Uterus (tissue), 4 donors: ENCODE results near the gene CST5. TPM values are rescaled to one million over a fixed set of nuclear protein-coding genes. Genes with fewer than 3 reads are reported as not detected.
"Not testable (repeated sequence)": the region's sequence is repeated elsewhere in the genome, so short reads cannot be mapped to it uniquely, and the experiment has no call there.

Experiments used
- DNase-seq, 2 donors: peaks; one replicate each; pipeline ENCODE4 v3.0.0-alpha.2; 2019 to 2020
- H3K27ac ChIP-seq, 2 donors: fragments of 200-600 bp; sonication (generic); 1 replicate in 1 of 2; 2 replicates in 1 of 2; pipeline ENCODE4 v1.5.1; 2016 to 2018
- H3K27me3 ChIP-seq, 2 donors: fragments of 200-600 bp; sonication (generic); one replicate each; pipeline ENCODE4 v1.5.1; 2018 to 2019; ENCODE audit warnings: control low read depth in 1 of 2
- H3K36me3 ChIP-seq, 2 donors: fragments of 200-600 bp; sonication (generic); one replicate each; pipeline ENCODE4 v1.5.1; 2019; ENCODE audit warnings: control low read depth in 1 of 2
- H3K4me1 ChIP-seq, 2 donors: fragments of 200-600 bp; sonication (generic); one replicate each; pipeline ENCODE4 v1.5.1; 2018 to 2019; ENCODE audit warnings: control low read depth in 1 of 2
- H3K4me3 ChIP-seq, 2 donors: fragments of 200-600 bp; sonication (generic); 1 replicate in 1 of 2; 2 replicates in 1 of 2; pipeline ENCODE4 v1.5.1; 2018 to 2019; ENCODE audit warnings: mild to moderate bottlenecking in 1 of 2
- H3K9me3 ChIP-seq, 2 donors: fragments of 200-600 bp; sonication (generic); one replicate each; pipeline ENCODE4 v1.5.1; 2019; ENCODE audit warnings: control low read depth in 1 of 2
- POLR2A ChIP-seq, 2 donors: fragments of 450-650 bp; IDR thresholded peaks; one replicate each; pipeline ENCODE4 v1.6.1; 2016; ENCODE audit warnings: antibody characterized with exemption in 2 of 2, mild to moderate bottlenecking in 1 of 2, moderate library complexity in 1 of 2
- intact Hi-C: fragments of 100-400 bp; cut with DNase I; formaldehyde crosslinking; loops from one replicate; pipeline ENCODE4 v1.15.1; 2023; ENCODE audit warnings: low total_unique reads
- total RNA-seq, 4 donors: library from RNA; depleted of rRNA in 3 of 4; stranded (reverse); fragments of >200 nt in 3 of 4; gene quantifications; one replicate each; pipeline versions ENCODE4 v1.1.0 to v1.2.4, GENCODE V29; 2014 to 2023
- TF ChIP-seq, protein P1 (sequence below), 4 experiments: fragments of 200-600 bp in 2 of 4; fragments of 450-650 bp in 2 of 4; sonication (generic) in 2 of 4; IDR thresholded peaks; one replicate each; pipeline ENCODE4 v1.5.1; 2016 to 2019; ENCODE audit warnings: antibody characterized with exemption in 4 of 4, mild to moderate bottlenecking in 2 of 4, moderate library complexity in 1 of 4
- donor health status: DM: yes; HTN: yes; CAD: no.

CST5 gene
- total RNA-seq, 4 donors from 2014 or later, result not detected

- no peak overlapping the region for H3K27ac ChIP-seq
Observed at GRCh38 chr20:23868321-23868720, 11.2 kb downstream of the CST5 start.

DNA sequence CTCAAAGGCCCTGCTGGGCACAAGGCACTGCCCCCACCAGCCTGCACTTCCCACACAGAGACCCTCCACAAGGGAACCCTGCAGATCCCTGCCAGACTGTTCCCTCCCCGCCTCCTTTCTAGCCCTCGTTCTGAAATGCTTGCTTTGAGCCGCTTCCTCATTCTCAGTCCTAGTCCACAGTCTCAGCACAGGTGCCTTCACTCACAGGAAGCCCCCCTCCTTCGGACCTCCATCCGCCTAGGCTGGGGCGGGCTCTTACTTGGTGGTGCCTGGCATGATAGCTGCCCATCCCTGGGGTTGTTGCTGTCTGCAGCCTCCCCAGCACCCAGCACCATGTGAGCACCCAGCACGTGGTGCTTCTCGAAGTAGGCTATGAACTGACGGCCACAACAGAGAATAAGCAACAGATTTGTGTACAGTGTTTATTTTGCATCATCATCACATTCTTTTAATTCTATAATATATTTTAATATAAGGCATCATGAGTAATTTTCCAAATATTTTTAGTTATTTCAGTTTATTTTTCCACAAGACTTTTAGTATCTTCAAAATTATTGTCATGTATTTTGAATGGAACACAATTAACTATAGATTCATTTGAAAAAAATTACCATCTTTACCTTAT lies 12.3 kb downstream of the CST5 start:
- no peaks in the 10 kb centered on the region for H3K9me3 ChIP-seq
- H3K4me3 ChIP-seq, result no peak overlapping the region
- H3K27me3 ChIP-seq, result no peaks in the 10 kb centered on the region
- TF ChIP-seq, protein P1, sequence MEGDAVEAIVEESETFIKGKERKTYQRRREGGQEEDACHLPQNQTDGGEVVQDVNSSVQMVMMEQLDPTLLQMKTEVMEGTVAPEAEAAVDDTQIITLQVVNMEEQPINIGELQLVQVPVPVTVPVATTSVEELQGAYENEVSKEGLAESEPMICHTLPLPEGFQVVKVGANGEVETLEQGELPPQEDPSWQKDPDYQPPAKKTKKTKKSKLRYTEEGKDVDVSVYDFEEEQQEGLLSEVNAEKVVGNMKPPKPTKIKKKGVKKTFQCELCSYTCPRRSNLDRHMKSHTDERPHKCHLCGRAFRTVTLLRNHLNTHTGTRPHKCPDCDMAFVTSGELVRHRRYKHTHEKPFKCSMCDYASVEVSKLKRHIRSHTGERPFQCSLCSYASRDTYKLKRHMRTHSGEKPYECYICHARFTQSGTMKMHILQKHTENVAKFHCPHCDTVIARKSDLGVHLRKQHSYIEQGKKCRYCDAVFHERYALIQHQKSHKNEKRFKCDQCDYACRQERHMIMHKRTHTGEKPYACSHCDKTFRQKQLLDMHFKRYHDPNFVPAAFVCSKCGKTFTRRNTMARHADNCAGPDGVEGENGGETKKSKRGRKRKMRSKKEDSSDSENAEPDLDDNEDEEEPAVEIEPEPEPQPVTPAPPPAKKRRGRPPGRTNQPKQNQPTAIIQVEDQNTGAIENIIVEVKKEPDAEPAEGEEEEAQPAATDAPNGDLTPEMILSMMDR (IDR thresholded peaks at IDR 0.05), result no peak
- TF ChIP-seq POLR2A (IDR thresholded peaks at IDR 0.05), result no peak
- intact Hi-C loops, result no loop called here
- no peaks in the 10 kb centered on the region for H3K36me3 ChIP-seq
- DNase-seq, result no peak
- H3K4me1 ChIP-seq, result no peaks in the 10 kb centered on the region
- no peak overlapping the region for H3K27ac ChIP-seq

More at GRCh38 chr20:23868321-23868720, 11.2 kb downstream of the CST5 start:
- intact Hi-C loops, result no loop called here
- DNase-seq, result no peak
- Histone ChIP-seq H3K9me3 (no peaks in the 10 kb centered on the region), H3K36me3 (no peaks in the 10 kb centered on the region), H3K4me3 (no peak overlapping the region), H3K4me1 (no peaks in the 10 kb centered on the region), H3K27me3 (no peaks in the 10 kb centered on the region)
- no peak for TF ChIP-seq POLR2A (IDR thresholded peaks at IDR 0.05)
- TF ChIP-seq, protein P1 (IDR thresholded peaks at IDR 0.05), result no peak

- H3K4me1 ChIP-seq, H3K9me3 ChIP-seq, H3K4me3 ChIP-seq, H3K27me3 ChIP-seq, intact Hi-C loops, DNase-seq, H3K27ac ChIP-seq, H3K36me3 ChIP-seq: not testable (repeated sequence)
Observed at GRCh38 chr20:23860771-23861170, 18.8 kb downstream of the CST5 start.

- Histone ChIP-seq H3K27me3 (no peaks in the 10 kb centered on the region), H3K4me1 (no peaks in the 10 kb centered on the region), H3K4me3 (no peak overlapping the region), H3K9me3 (no peaks in the 10 kb centered on the region), H3K36me3 (no peaks in the 10 kb centered on the region), H3K27ac (no peak overlapping the region)
- DNase-seq, result no peak
- TF ChIP-seq POLR2A (IDR thresholded peaks at IDR 0.05), result no peak
- TF ChIP-seq, protein P1 (IDR thresholded peaks at IDR 0.05), result no peak
- intact Hi-C loops, result no loop called here
Observed at GRCh38 chr20:23857962-23858595, 21.5 kb downstream of the CST5 start.

DNA sequence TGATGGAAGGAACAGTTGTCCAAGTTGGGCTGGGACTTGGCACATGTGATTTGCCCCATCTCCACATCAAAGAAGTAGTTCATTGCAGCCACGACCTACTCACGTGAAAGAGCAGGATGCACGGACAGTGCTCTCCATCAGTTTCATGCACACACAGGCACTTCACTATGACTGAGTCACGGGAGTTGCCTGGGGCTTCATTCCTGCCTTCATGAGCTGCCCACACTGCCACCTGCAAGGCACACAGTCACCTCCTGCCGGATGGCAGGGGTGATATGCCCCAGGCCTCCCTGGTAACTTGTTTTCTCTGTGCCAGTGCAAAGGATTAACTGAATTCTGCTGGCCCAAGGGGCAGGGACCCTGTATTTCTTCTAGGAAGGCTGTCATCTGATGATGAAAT lies 22.8 kb downstream of the CST5 start:
- intact Hi-C loops, result no loop called here
- DNase-seq, result no peak
- no peaks in the 10 kb centered on the region for H3K36me3 ChIP-seq
- H3K9me3 ChIP-seq, result no peaks in the 10 kb centered on the region
- H3K4me3 ChIP-seq, result no peak overlapping the region
- H3K4me1 ChIP-seq, result no peaks in the 10 kb centered on the region
- no peak overlapping the region for H3K27ac ChIP-seq
- no peak for TF ChIP-seq POLR2A (IDR thresholded peaks at IDR 0.05)
- TF ChIP-seq, protein P1 (IDR thresholded peaks at IDR 0.05), result no peak
- no peaks in the 10 kb centered on the region for H3K27me3 ChIP-seq
